Keratinocyte (primary cell): ENCODE data around the gene ARHGAP8. TPM values are rescaled to one million over a fixed set of nuclear protein-coding genes. Genes with fewer than 3 reads are reported as not detected.

Source experiments
- DNase-seq: peaks from one replicate; pipeline ENCODE4 v3.0.0-alpha.2; 2011; ENCODE audit warnings: low read depth, missing footprints, low spot score
- FAIRE-seq: peaks from 2 replicates; lab custom pipeline; 2011; peaks lifted over from hg19 to GRCh38; lab: Jason Lieb, UNC
- H2AFZ ChIP-seq: 2 replicates; pipeline ENCODE4 v1.6.0; 2012; ENCODE audit warnings: low read length, control low read depth, inconsistent platforms; ENCODE audit not compliant: control insufficient read depth
- H3K27ac ChIP-seq: 2 replicates; pipeline ENCODE4 v1.5.1; 2011; ENCODE audit warnings: low read length; ENCODE audit not compliant: control insufficient read depth, insufficient read depth
- H3K27me3 ChIP-seq: 3 replicates; pipeline ENCODE4 v1.6.0; 2011; ENCODE audit warnings: low read length; ENCODE audit not compliant: control insufficient read depth, insufficient read depth; ENCODE audit errors: extremely low read depth
- H3K36me3 ChIP-seq, 2 experiments: 2 replicates in 1 of 2; 3 replicates in 1 of 2; pipeline ENCODE4 v1.5.1; 2011; ENCODE audit warnings: low read length in 2 of 2, mild to moderate bottlenecking in 1 of 2; ENCODE audit not compliant: control insufficient read depth in 2 of 2, insufficient read depth in 2 of 2; ENCODE audit errors: extremely low read depth in 1 of 2
- H3K4me1 ChIP-seq: 3 replicates; pipeline ENCODE4 v1.5.1; 2011; ENCODE audit warnings: low read length; ENCODE audit not compliant: control insufficient read depth, insufficient read depth; ENCODE audit errors: extremely low read depth
- H3K4me2 ChIP-seq: 3 replicates; pipeline ENCODE4 v1.6.0; 2011; ENCODE audit warnings: low read depth, low read length; ENCODE audit not compliant: control insufficient read depth, insufficient read depth; ENCODE audit errors: extremely low read depth
- H3K4me3 ChIP-seq, 3 experiments: fragments of 200-600 bp in 1 of 3; sonication (generic) in 1 of 3; 2 replicates in 2 of 3; 3 replicates in 1 of 3; pipeline ENCODE4 v1.5.1; 2011 to 2016; ENCODE audit warnings: low read length in 3 of 3, mild to moderate bottlenecking in 3 of 3, control low read depth in 2 of 3, inconsistent platforms in 1 of 3, low read depth in 1 of 3, mixed read lengths in 1 of 3, mixed run types in 1 of 3, moderate library complexity in 1 of 3; ENCODE audit not compliant: control insufficient read depth in 2 of 3, insufficient read depth in 2 of 3; ENCODE audit errors: extremely low read depth in 1 of 3
- H3K79me2 ChIP-seq: 2 replicates; pipeline ENCODE4 v1.6.0; 2012; ENCODE audit warnings: low read length; ENCODE audit not compliant: control insufficient read depth, insufficient read depth
- H3K9ac ChIP-seq: 3 replicates; pipeline ENCODE4 v1.6.0; 2011; ENCODE audit warnings: low read length; ENCODE audit not compliant: control insufficient read depth, insufficient read depth; ENCODE audit errors: extremely low read depth
- H3K9me1 ChIP-seq: 3 replicates; pipeline ENCODE4 v1.6.0; 2011; ENCODE audit warnings: low read length; ENCODE audit not compliant: control insufficient read depth, insufficient read depth; ENCODE audit errors: extremely low read depth
- H3K9me3 ChIP-seq: 2 replicates; pipeline ENCODE4 v1.5.1; 2012; ENCODE audit warnings: low read depth, low read length; ENCODE audit not compliant: control insufficient read depth
- H4K20me1 ChIP-seq: 3 replicates; pipeline ENCODE4 v1.6.0; 2011; ENCODE audit warnings: low read length; ENCODE audit not compliant: control insufficient read depth, insufficient read depth; ENCODE audit errors: extremely low read depth
- CTCF ChIP-seq, 3 experiments: IDR thresholded peaks in 1 of 3; conservative IDR thresholded peaks in 1 of 3; optimal IDR thresholded peaks in 1 of 3; 2 replicates in 2 of 3; 3 replicates in 1 of 3; pipeline versions ENCODE3 to v1.5.1; 2011; ENCODE audit warnings: low read length in 3 of 3, mild to moderate bottlenecking in 3 of 3, moderate library complexity in 2 of 3, control low read depth in 1 of 3, inconsistent platforms in 1 of 3; ENCODE audit not compliant: insufficient read depth in 2 of 3; ENCODE audit errors: extremely low read depth in 1 of 3
- EZH2 ChIP-seq: IDR thresholded peaks from one replicate; pipeline ENCODE4 v1.6.1; 2012; ENCODE audit warnings: inconsistent platforms, mild to moderate bottlenecking, low read length, moderate library complexity
- dilution Hi-C: fragments of 300-500 bp; cut with MboI; formaldehyde crosslinking; loops from one replicate; pipeline ENCODE4 v1.7.0; 2020; ENCODE audit warnings: low sequenced_read_pairs; ENCODE audit not compliant: extremely low pct_ligation_motif_present
- polyA plus RNA-seq, 5 experiments: library from polyadenylated mRNA; depleted of rRNA in 3 of 5; stranded (reverse) in 3 of 5; stranded (forward) in 1 of 5; unstranded in 1 of 5; fragments of >200 nt; gene quantifications; 1 replicate in 1 of 5; 2 replicates in 3 of 5; 3 replicates in 1 of 5; pipeline versions ENCODE4 v1.2.1 to v1.2.3, GENCODE V29; 2011 to 2012; ENCODE audit warnings: missing spikeins in 2 of 5, low read depth in 1 of 5, low replicate concordance in 1 of 5

ARHGAP8 gene
- polyA plus RNA-seq, 1 donor (not counting 4 experiments of a cell fraction or from before 2014, with no cell fraction given), result 21.3 TPM

DNA sequence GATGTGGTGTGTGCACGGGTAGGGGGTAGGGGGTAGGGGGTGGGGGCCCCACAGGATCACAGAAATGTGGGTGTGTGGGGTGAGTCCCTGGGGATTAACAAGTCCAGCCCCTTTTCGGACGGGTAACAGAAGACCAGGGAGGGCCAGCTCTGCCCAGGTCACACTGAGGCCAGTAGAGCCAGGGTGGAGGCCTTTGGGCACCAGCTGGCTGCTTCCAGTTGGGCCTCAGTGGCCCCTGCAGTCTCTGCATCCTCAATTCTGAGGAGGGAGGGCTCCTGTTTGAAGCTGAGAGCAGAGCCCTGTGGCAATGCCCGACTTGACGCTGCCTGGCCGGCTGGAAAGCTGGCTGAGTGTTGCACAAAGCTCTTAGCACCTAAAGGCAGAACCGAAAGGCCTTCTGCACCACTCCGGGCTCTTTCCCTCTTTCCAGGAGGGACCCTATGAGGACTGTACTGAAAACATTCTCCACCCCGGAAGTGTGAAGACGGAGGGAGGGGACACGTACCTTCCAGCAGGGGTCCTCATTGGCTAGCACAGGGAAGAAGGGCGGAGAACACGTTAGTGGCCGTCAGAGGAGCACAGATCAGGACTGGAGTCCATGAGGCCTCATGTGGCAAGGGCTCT is 137.0 kb downstream of the ARHGAP8 start:
- no peak overlapping the region for H3K4me3 ChIP-seq
- TF ChIP-seq EZH2 (no peak), CTCF (optimal IDR thresholded peaks at IDR 0.05 in 1 of 3, IDR thresholded peaks at IDR 0.05 in 1 of 3, conservative IDR thresholded peaks at IDR 0.05 in 1 of 3; ENCODE audit: extremely low read depth in 1 of 3, insufficient read depth in 2 of 3, low read length in 3 of 3) (peak in 1 of 3 experiments; percentile 8)
- dilution Hi-C loops, result no loop called here
- no peaks in the 10 kb centered on the region for H3K36me3 ChIP-seq
- no peaks in the 10 kb centered on the region for H3K4me1 ChIP-seq
- no peak for DNase-seq
- H4K20me1 ChIP-seq, result no peaks in the 10 kb centered on the region
- H3K27ac ChIP-seq, result no peak overlapping the region
- no peaks in the 10 kb centered on the region for H3K9me3 ChIP-seq
- no peak overlapping the region for H3K9ac ChIP-seq
- H3K79me2 ChIP-seq, result no peaks in the 10 kb centered on the region
- no peaks in the 10 kb centered on the region for H3K9me1 ChIP-seq
- peaks cover 6% of the 10 kb centered on the region for H3K27me3 ChIP-seq
- FAIRE-seq, result no peak
- no peak overlapping the region for H3K4me2 ChIP-seq
- no peak overlapping the region for H2AFZ ChIP-seq

GRCh38 chr22:44890416-44891292 is 138.3 kb downstream of the ARHGAP8 start:
- Histone ChIP-seq H3K27me3 (peaks cover 16% of the 10 kb centered on the region), H3K9ac (no peak overlapping the region)
- dilution Hi-C loops, result no loop called here

More at GRCh38 chr22:44890416-44891292, 138.3 kb downstream of the ARHGAP8 start:
- DNase-seq (no peak), FAIRE-seq (no peak)
- TF ChIP-seq CTCF (optimal IDR thresholded peaks at IDR 0.05 in 1 of 3, IDR thresholded peaks at IDR 0.05 in 1 of 3, conservative IDR thresholded peaks at IDR 0.05 in 1 of 3; ENCODE audit: extremely low read depth in 1 of 3, insufficient read depth in 2 of 3, low read length in 3 of 3) (no peak), EZH2 (no peak)
- H3K4me1 ChIP-seq, result no peaks in the 10 kb centered on the region
- H3K79me2 ChIP-seq, result no peaks in the 10 kb centered on the region
- no peak overlapping the region for H3K4me3 ChIP-seq
- no peak overlapping the region for H2AFZ ChIP-seq
- H3K9me3 ChIP-seq, result no peaks in the 10 kb centered on the region
- no peak overlapping the region for H3K4me2 ChIP-seq
- no peak overlapping the region for H3K27ac ChIP-seq
- no peaks in the 10 kb centered on the region for H4K20me1 ChIP-seq
- no peaks in the 10 kb centered on the region for H3K9me1 ChIP-seq
- no peaks in the 10 kb centered on the region for H3K36me3 ChIP-seq
